B cell (primary cell): Measurements from ENCODE around the gene TSEN34. TPM values are rescaled to one million over a fixed set of nuclear protein-coding genes. Genes with fewer than 3 reads are reported as not detected.

Experiments used
- ATAC-seq: fragments of 200-7000 bp; cut with Tn5 transposase; one replicate; pipeline ENCODE4 v1.10.0; 2021; ENCODE audit warnings: low read depth, mild to moderate bottlenecking, moderate number of reproducible peaks, moderate library complexity
- CTCF ChIA-PET: fragments of 350-600 bp; sonication (Branson Sonifier 250); formaldehyde crosslinking; loops from one replicate; lab custom pipeline; 2021; ENCODE audit warnings: antibody characterized with exemption, inconsistent platforms; lab: Charles Lee
- POLR2A ChIA-PET: fragments of 350-600 bp; sonication (Branson Sonifier 250); formaldehyde crosslinking; loops from one replicate; lab custom pipeline; 2021; ENCODE audit warnings: antibody characterized with exemption; lab: Charles Lee
- DNase-seq: peaks from one replicate; pipeline ENCODE4 v3.0.0; 2013
- H2AFZ ChIP-seq: 2 replicates; pipeline ENCODE4 v1.6.1; 2012; ENCODE audit warnings: mild to moderate bottlenecking, low read depth, low read length; ENCODE audit not compliant: insufficient read depth, poor library complexity, severe bottlenecking
- H3K27ac ChIP-seq, 2 donors: 1 replicate in 1 of 2; 2 replicates in 1 of 2; pipeline ENCODE4 v1.5.1; 2012 to 2013; ENCODE audit warnings: low read length in 2 of 2, mild to moderate bottlenecking in 2 of 2, moderate library complexity in 1 of 2
- H3K27me3 ChIP-seq, 4 experiments: fragments of 200-600 bp in 1 of 4; sonication (generic) in 1 of 4; replicated peaks in 1 of 4; 1 replicate in 2 of 4; 2 replicates in 2 of 4; pipeline versions ENCODE4 v1.6.1 to v1.7.0; 2013 to 2016; ENCODE audit warnings: low read length in 3 of 4, mild to moderate bottlenecking in 2 of 4, mixed read lengths in 1 of 4, moderate library complexity in 1 of 4; ENCODE audit not compliant: insufficient read depth in 4 of 4, control insufficient read depth in 3 of 4; ENCODE audit errors: control extremely low read depth in 1 of 4
- H3K36me3 ChIP-seq, 2 experiments: replicated peaks in 1 of 2; 1 replicate in 1 of 2; 2 replicates in 1 of 2; pipeline versions ENCODE4 v1.6.1 to v1.7.1; 2013; ENCODE audit warnings: low read length in 1 of 2; ENCODE audit not compliant: insufficient read depth in 2 of 2, control insufficient read depth in 1 of 2; ENCODE audit errors: control extremely low read depth in 1 of 2, extremely low read depth in 1 of 2
- H3K4me1 ChIP-seq, 2 donors: fragments of 200-600 bp in 1 of 2; sonication (generic) in 1 of 2; 1 replicate in 1 of 2; 2 replicates in 1 of 2; pipeline versions ENCODE4 v1.5.1 to v1.6.1; 2013 to 2017; ENCODE audit warnings: low read length in 2 of 2; ENCODE audit not compliant: control insufficient read depth in 2 of 2, insufficient read depth in 2 of 2
- H3K4me2 ChIP-seq: replicated peaks from 2 replicates; pipeline ENCODE3; 2012; ENCODE audit warnings: mild to moderate bottlenecking, low read depth, low read length; ENCODE audit not compliant: poor library complexity, severe bottlenecking
- H3K4me3 ChIP-seq, 5 experiments: fragments of 200-600 bp in 1 of 5; sonication (generic) in 1 of 5; 1 replicate in 3 of 5; 2 replicates in 2 of 5; pipeline versions ENCODE4 v1.5.1 to v1.7.0; 2011 to 2016; ENCODE audit warnings: low read length in 4 of 5, mild to moderate bottlenecking in 4 of 5, low read depth in 2 of 5, control low read depth in 1 of 5, moderate library complexity in 1 of 5; ENCODE audit not compliant: insufficient read depth in 1 of 5; ENCODE audit errors: control extremely low read depth in 1 of 5, extremely low read depth in 1 of 5
- H3K79me2 ChIP-seq: fragments of 200-600 bp; sonication (generic); one replicate; pipeline ENCODE4 v1.6.0; 2016; ENCODE audit warnings: low read length; ENCODE audit not compliant: control insufficient read depth, insufficient read depth
- H3K9ac ChIP-seq: fragments of 200-600 bp; sonication (generic); 2 replicates; pipeline ENCODE4 v1.6.1; 2017; ENCODE audit warnings: mild to moderate bottlenecking, low read length, moderate library complexity
- H3K9me3 ChIP-seq, 3 donors: one replicate each; pipeline versions ENCODE4 v1.6.1 to v1.7.1; 2013; ENCODE audit warnings: low read length in 2 of 3; ENCODE audit not compliant: control insufficient read depth in 2 of 3, insufficient read depth in 1 of 3; ENCODE audit errors: control extremely low read depth in 1 of 3
- H4K20me1 ChIP-seq: 2 replicates; pipeline ENCODE4 v1.6.0; 2012; ENCODE audit warnings: mild to moderate bottlenecking, low read length; ENCODE audit not compliant: insufficient read depth, control insufficient read depth, poor library complexity, severe bottlenecking
- H3K27ac Mint-ChIP-seq: one replicate; pipeline ENCODE4 v1.8.0; 2021; ENCODE audit warnings: mixed read lengths
- H3K27me3 Mint-ChIP-seq: one replicate; pipeline ENCODE4 v1.8.0; 2021; ENCODE audit warnings: mixed read lengths
- H3K4me1 Mint-ChIP-seq: one replicate; pipeline ENCODE4 v1.8.0; 2021; ENCODE audit warnings: mixed read lengths
- H3K4me3 Mint-ChIP-seq: one replicate; pipeline ENCODE4 v1.8.0; 2021; ENCODE audit warnings: mixed read lengths
- H3K9me3 Mint-ChIP-seq: one replicate; pipeline ENCODE4 v1.8.0; 2022; ENCODE audit warnings: mixed read lengths; ENCODE audit not compliant: insufficient read depth
- CTCF ChIP-seq: fragments of 200-600 bp; IDR thresholded peaks from one replicate; pipeline ENCODE4 v1.8.0; 2022; ENCODE audit warnings: antibody characterized with exemption, mild to moderate bottlenecking
- EZH2 ChIP-seq: IDR thresholded peaks from 2 replicates; pipeline ENCODE4 v1.6.1; 2012; ENCODE audit warnings: borderline replicate concordance, low read depth, mild to moderate bottlenecking, moderate library complexity, low read length; ENCODE audit not compliant: insufficient read depth, poor library complexity, severe bottlenecking
- WGBS: methylation state at CpG from one replicate; pipeline ENCODE4 v1.1.5; 2013; ENCODE audit warnings: missing lambda C conversion rate; ENCODE audit not compliant: insufficient coverage; 5-methylcytosine and 5-hydroxymethylcytosine counted together
- intact Hi-C: fragments of 100-400 bp; cut with micrococcal nuclease; formaldehyde crosslinking; loops from one replicate; pipeline ENCODE4 v1.10.0; 2022
- polyA minus RNA-seq: library from RNA; depleted of rRNA, polyadenylated mRNA; stranded (reverse); fragments of >200 nt; gene quantifications from 2 replicates; pipeline ENCODE4 v1.2.3, GENCODE V29; 2012
- polyA plus RNA-seq: library from polyadenylated mRNA; depleted of rRNA; stranded (reverse); fragments of >200 nt; gene quantifications from 2 replicates; pipeline ENCODE4 v1.2.3, GENCODE V29; 2012
- total RNA-seq, 2 donors: library from RNA; stranded (reverse); fragments of 120-200 nt in 1 of 2; gene quantifications; 1 replicate in 1 of 2; 2 replicates in 1 of 2; pipeline versions ENCODE4 v1.2.3 to v1.2.4, GENCODE V29; 2013 to 2022

TSEN34 gene
- 23.5 and 25.1 TPM in 2 replicates for total RNA-seq
- total RNA-seq (2013): 15.7 TPM
- 17.6 and 18.2 TPM in 2 replicates for polyA plus RNA-seq
- polyA minus RNA-seq: 20.5 and 30.0 TPM in 2 replicates

GRCh38 chr19:54191011-54191810 is at the start of gene TSEN34:
TSEN34 (plus strand) TSS chr19:54191308; CDS start chr19:54191365, 57 bp downstream.
- peaks cover 20% of the 10 kb centered on the region for H3K79me2 ChIP-seq
- peaks cover 19% of the 10 kb centered on the region for H4K20me1 ChIP-seq
- ATAC-seq (peak; percentile 29), DNase-seq (no peak)
- H3K4me1 ChIP-seq: peaks cover 18 to 22% of the 10 kb centered on the region in 2 donors
- CTCF ChIA-PET: interaction anchor here (1.4 to 4.7 kb wide), 4 partner anchors 10 to 32 kb away, joined by 4 to 50 read pairs (median 18); partner anchors contain the start of genes LENG1, RPS9 and TMC4
- H2AFZ ChIP-seq: peak within 1 kb of the TSS; percentile 86
- Mint-ChIP-seq H3K27me3 (no peaks in the 10 kb centered on the region), H3K27ac (peak within 1 kb of the TSS; percentile 99), H3K4me1 (peaks cover 32% of the 10 kb centered on the region), H3K4me3 (peak within 1 kb of the TSS; percentile 94), H3K9me3 (no peaks in the 10 kb centered on the region)
- H3K4me2 ChIP-seq: peak within 1 kb of the TSS; percentile 99
- H3K27me3 ChIP-seq: no peaks in the 10 kb centered on the region
- H3K27ac ChIP-seq: peak within 1 kb of the TSS; percentile 96 to 99
- H3K4me3 ChIP-seq: peak within 1 kb of the TSS; percentile 65 to 87 (median 81)
- H3K9ac ChIP-seq: peak within 1 kb of the TSS; percentile 83
- no peaks in the 10 kb centered on the region for H3K9me3 ChIP-seq
- intact Hi-C loops: no loop called here
- WGBS: 2% methylated on average over 76 of the region's 77 CpGs
- POLR2A ChIA-PET: interaction anchor here (0.6 to 4.5 kb wide), 8 partner anchors 10 to 257 kb away, joined by 3 to 73 read pairs (median 4); partner anchors contain the start of genes CNOT3, LENG1, LENG8 and PRPF31
- H3K36me3 ChIP-seq: peaks cover 0 to 21% of the 10 kb centered on the region in 2 experiments
- TF ChIP-seq CTCF (no peak), EZH2 (no peak)

GRCh38 chr19:54141356-54141755 is 49.8 kb upstream of the TSEN34 start:
- ChIA-PET POLR2A (no interaction called here), CTCF (interaction anchor here (1.6 kb wide), 1 partner anchor 18 kb away, joined by 4 read pairs; the partner anchor contains the start of gene LENG1)
- peaks cover 42% of the 10 kb centered on the region for H3K4me1 Mint-ChIP-seq
- no peaks in the 10 kb centered on the region for H3K27me3 ChIP-seq
- DNase-seq: no peak
- H2AFZ ChIP-seq: no peak overlapping the region
- peaks cover 74% of the 10 kb centered on the region for H3K79me2 ChIP-seq
- H3K4me2 ChIP-seq: no peak overlapping the region
- no peak overlapping the region for H3K9ac ChIP-seq
- peaks cover 19 to 25% of the 10 kb centered on the region in 2 donors for H3K4me1 ChIP-seq
- H3K4me3 ChIP-seq: no peak overlapping the region
- TF ChIP-seq EZH2 (no peak), CTCF (no peak)
- peaks cover 82% of the 10 kb centered on the region for H4K20me1 ChIP-seq
- no peak overlapping the region for H3K27ac ChIP-seq
- no peak overlapping the region for H3K27ac Mint-ChIP-seq
- no peak for ATAC-seq
- no peaks in the 10 kb centered on the region for H3K27me3 Mint-ChIP-seq
- H3K9me3 ChIP-seq: no peaks in the 10 kb centered on the region
- H3K9me3 Mint-ChIP-seq: no peaks in the 10 kb centered on the region
- intact Hi-C loops: no loop called here
- WGBS: 100% methylated on average over 1 of the region's 3 CpGs
- H3K4me3 Mint-ChIP-seq: no peak overlapping the region
- peaks cover 0 to 60% of the 10 kb centered on the region in 2 experiments for H3K36me3 ChIP-seq
